GM21723 (cell line): Measurements from ENCODE around the gene ASCL5.
A peak's percentile ranks its signal among the peaks of the same experiment; 100 is the strongest.

Experiments used
- ATAC-seq: cut with Tn5 transposase; IDR thresholded peaks from one replicate; pipeline ENCODE4 v1.9.1; 2021; ENCODE audit warnings: mild to moderate bottlenecking, moderate library complexity; ENCODE audit not compliant: unreplicated experiment

The ASCL5 gene

DNA sequence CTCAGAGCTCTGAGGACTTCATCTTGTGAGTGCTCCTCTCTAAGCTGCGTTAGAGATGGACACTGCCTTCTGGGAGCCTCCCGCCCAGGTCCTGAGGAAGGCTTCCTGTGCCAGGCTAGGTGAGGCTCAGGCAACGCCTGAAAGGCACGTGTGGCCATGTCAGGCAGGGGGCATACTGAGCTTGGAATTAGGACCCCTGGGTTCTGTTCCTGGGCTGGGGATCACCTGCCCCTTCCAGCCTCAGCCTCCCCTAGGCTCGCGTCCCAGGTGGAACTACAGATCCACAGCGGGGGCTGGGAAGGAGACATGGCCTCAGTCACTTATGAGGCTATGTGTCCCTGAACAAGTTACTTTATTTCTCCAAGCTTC lies 10.0 kb upstream of the ASCL5 start:
- no peak for ATAC-seq

DNA sequence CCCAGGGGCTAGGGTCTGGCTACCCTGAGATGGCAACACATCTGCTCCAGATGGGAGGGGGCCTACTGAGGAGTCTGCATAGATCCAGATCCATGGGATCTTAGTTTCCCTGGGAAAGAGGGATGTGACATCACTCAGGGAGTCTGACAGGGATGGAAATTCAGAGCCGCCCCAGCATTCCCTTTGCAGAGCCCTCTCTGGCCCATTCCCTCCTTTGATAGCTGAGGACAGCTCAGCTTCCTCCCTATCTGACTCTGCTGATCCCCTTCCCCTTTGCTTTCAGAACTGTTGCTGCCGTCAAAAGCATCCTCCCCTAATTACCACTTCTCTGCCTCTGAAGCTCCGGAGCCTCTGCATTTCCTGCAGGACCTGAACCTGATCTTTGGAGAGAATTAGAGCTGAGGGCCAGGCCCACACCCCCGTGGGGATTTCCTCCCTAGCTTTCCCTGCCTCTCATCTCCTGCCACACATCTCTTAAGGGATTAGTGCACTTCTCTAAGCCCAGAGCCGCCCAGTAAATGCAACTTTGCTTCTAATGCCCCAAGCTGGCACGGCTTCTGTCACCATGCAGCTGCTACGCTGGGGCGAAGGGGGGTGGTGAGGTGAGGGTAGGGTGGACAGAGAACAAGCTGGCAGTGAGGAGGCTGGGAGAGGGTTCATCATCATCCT lies 9.5 kb upstream of the ASCL5 start:
- no peak for ATAC-seq

- ATAC-seq: no peak
Observed at GRCh38 chr1:201134405-201134804, 7.4 kb upstream of the ASCL5 start.

- ATAC-seq: no peak
Observed at GRCh38 chr1:201131398-201131797, 4.4 kb upstream of the ASCL5 start.

- no peak for ATAC-seq
Observed at GRCh38 chr1:201128962-201129361, 2.0 kb upstream of the ASCL5 start.

DNA sequence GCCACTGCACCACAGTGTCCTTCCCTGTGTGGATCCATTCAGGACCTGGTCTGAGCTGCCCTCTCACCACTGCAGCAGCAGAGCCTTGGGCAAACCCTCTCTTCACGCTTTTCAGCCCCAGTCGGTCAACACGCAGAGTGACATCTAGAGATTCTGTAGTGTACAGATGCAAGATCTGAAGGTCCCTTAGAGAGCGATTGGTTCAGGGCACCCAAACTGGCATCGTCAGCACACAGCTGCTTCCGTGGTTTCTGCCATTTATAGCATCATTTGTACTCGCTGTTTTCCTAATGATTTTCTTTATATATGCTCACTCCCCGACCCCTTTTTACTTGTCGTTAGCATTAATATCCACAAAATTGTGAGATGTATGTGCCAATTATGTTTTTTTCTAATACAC lies 1.5 kb upstream of the ASCL5 start:
- no peak for ATAC-seq

GRCh38 chr1:201127755-201128455 lies 921 bp upstream of the ASCL5 start:
- ATAC-seq: no peak

- ATAC-seq: no peak
Observed at GRCh38 chr1:201126463-201126831, 537 bp downstream of the ASCL5 start.

GRCh38 chr1:201125800-201126199 lies 1.2 kb downstream of the ASCL5 start:
- no peak for ATAC-seq

GRCh38 chr1:201125019-201125418 lies 2.0 kb downstream of the ASCL5 start:
- ATAC-seq: no peak

DNA sequence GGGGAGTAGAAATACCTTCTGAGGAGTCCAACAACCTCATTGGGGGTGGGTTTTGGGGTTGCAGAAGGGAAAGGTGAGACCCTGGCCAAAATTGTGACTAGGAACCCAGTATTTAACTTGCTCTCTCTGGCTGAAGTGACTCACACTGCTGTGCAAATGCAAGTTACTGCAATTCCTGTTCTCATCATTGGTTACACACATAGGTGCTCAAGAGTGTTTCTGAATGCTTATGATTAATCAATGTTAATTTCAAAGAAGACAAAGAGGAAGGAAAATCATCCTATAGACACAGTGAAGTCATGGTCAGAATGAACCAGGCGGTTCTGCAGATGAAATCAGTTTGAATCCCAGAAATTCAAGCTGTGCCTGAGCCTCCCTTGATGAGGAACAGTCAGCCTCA lies 3.1 kb downstream of the ASCL5 start:
- no peak for ATAC-seq

DNA sequence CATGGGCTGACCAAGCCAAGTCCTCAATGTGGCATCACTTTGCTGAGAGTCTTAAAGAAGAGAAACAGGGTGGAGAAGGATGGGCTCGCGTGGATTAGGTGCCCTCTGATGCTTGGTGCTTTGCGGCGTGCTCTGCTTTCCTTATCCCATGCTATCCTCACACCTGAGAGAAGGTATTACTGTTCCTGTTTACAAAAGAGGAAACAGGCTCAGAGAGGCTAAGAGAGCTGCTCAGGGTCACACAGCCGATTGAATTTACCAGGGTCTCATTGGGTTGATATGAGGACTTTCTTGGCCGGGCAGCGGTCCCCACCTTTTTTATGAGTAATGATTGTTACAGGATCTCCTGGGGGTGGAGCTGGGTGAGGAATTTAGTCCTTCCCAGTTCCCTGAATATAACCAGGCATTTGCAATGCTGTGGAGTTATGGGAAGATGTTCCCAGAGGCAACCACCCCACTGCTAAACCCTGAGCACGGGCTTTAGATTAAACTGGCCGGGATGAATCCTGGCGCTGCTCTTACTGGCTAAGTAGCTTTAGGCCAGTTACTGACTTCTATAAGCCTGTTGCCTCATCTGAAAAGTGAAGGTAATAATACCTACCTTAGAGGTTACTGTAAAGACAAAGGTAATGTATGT lies 4.5 kb downstream of the ASCL5 start:
- no peak for ATAC-seq

GRCh38 chr1:201119206-201120197 lies 7.5 kb downstream of the ASCL5 start:
- ATAC-seq: no peak

DNA sequence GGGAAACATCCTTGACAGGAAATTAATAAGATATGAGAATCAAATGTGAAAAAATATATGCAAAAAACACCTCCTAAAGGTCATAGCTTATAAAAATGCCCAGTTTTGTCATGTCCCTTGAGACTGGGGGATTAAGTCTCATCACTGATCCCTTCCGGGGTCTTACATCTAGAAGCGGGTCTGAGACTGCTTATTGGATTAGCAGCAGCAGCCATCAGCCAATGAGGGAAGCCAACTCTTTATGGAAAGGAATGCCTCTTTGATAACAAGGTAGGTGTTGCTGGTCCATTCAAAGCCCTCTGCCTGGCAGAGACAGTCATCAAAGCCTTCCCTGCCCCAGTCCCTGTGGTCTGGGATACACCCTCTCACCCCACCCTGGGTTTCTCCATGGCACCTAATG lies 10.9 kb downstream of the ASCL5 start:
- no peak for ATAC-seq

- ATAC-seq: no peak
Observed at GRCh38 chr1:201115390-201115937, 11.5 kb downstream of the ASCL5 start.

GRCh38 chr1:201114245-201115131 lies 12.5 kb downstream of the ASCL5 start:
- peak; percentile 89 for ATAC-seq

- ATAC-seq: no peak
Observed at GRCh38 chr1:201113451-201114244, 13.3 kb downstream of the ASCL5 start.

DNA sequence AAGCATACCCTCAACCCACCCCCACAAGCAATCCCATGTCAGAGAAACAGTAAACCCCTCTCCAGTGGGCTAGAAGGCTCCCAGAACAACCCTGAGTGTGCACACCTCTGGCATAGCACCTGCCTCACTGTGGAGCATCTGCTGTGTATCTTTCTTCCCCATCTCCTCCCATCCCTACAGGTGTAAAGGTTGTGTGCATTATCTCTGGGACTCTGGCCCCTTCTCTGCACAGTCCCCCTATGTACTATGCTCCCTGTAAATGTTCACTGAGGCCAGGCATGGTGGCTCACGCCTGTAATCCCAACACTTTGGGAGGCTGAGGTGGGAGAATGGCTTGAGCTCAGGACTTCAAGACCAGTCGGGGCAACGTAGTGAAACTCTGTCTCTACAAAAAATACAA lies 14.1 kb downstream of the ASCL5 start:
- ATAC-seq: no peak

GRCh38 chr1:201112173-201112731 lies 14.7 kb downstream of the ASCL5 start, which contains the start of gene CACNA1S:
Gene CACNA1S, minus strand, starts transcription at chr1:201112426. Its CDS starts 87 bp downstream, at chr1:201112339.
- ATAC-seq: no peak
